OCI-LY1 (cell line): ENCODE results near the gene ZNF304.

Experiments
- H2AFZ ChIP-seq: fragments of 200-600 bp; sonication (generic), shearing (Covaris generic); 2 replicates; pipeline ENCODE4 v1.6.0; 2014; ENCODE audit warnings: antibody characterized with exemption, mild to moderate bottlenecking, low read length
- H3F3A ChIP-seq: fragments of 200-600 bp; sonication (generic), shearing (Covaris generic); 2 replicates; pipeline ENCODE4 v1.6.0; 2014; ENCODE audit warnings: mild to moderate bottlenecking, antibody characterized with exemption, low read length, moderate library complexity; ENCODE audit not compliant: insufficient read depth
- H3K27ac ChIP-seq: fragments of 200-600 bp; sonication (generic); 2 replicates; pipeline ENCODE4 v1.5.1; 2014; ENCODE audit warnings: low read length, mixed run types, mild to moderate bottlenecking, low read depth; ENCODE audit not compliant: poor library complexity, severe bottlenecking
- H3K27me3 ChIP-seq: fragments of 200-600 bp; sonication (generic); 2 replicates; pipeline ENCODE4 v1.6.0; 2014; ENCODE audit warnings: antibody characterized with exemption, mild to moderate bottlenecking, low read length, moderate library complexity; ENCODE audit not compliant: insufficient read depth
- H3K36me3 ChIP-seq: fragments of 200-600 bp; sonication (generic); 2 replicates; pipeline ENCODE4 v1.6.1; 2014; ENCODE audit warnings: mild to moderate bottlenecking, antibody characterized with exemption, low read length, moderate library complexity, mixed read lengths; ENCODE audit not compliant: insufficient read depth
- H3K4me1 ChIP-seq: fragments of 200-600 bp; sonication (generic); 2 replicates; pipeline ENCODE4 v1.5.1; 2014; ENCODE audit warnings: mild to moderate bottlenecking, low read length, moderate library complexity; ENCODE audit not compliant: insufficient read depth, severe bottlenecking
- H3K4me2 ChIP-seq: fragments of 200-600 bp; sonication (generic), shearing (Covaris generic); 2 replicates; pipeline ENCODE4 v1.6.1; 2014; ENCODE audit warnings: low read length
- H3K4me3 ChIP-seq: fragments of 200-600 bp; sonication (generic); 2 replicates; pipeline ENCODE4 v1.5.1; 2014; ENCODE audit warnings: low read length, low read depth, mild to moderate bottlenecking, mixed read lengths; ENCODE audit not compliant: poor library complexity, severe bottlenecking
- H3K79me2 ChIP-seq: fragments of 200-600 bp; shearing (Covaris generic); 2 replicates; pipeline ENCODE4 v1.6.1; 2016; ENCODE audit warnings: mixed run types, low read length, mixed read lengths; ENCODE audit not compliant: insufficient read depth
- H3K9ac ChIP-seq: fragments of 200-600 bp; sonication (generic), shearing (Covaris generic); 2 replicates; pipeline ENCODE4 v1.6.1; 2014; ENCODE audit warnings: mild to moderate bottlenecking, low read length, mixed read lengths
- H3K9me2 ChIP-seq: fragments of 200-600 bp; sonication (generic), shearing (Covaris generic); 2 replicates; pipeline ENCODE4 v1.6.1; 2014; ENCODE audit warnings: low read depth, mild to moderate bottlenecking, low read length, mixed read lengths
- H3K9me3 ChIP-seq: fragments of 200-600 bp; shearing (Covaris generic); 2 replicates; pipeline ENCODE4 v1.6.1; 2014; ENCODE audit warnings: low read length, mixed read lengths
- H4K20me1 ChIP-seq: fragments of 200-600 bp; sonication (generic), shearing (Covaris generic); 2 replicates; pipeline ENCODE4 v1.6.0; 2016; ENCODE audit warnings: mild to moderate bottlenecking, low read length; ENCODE audit not compliant: insufficient read depth
- CTCF ChIP-seq: fragments of 200-600 bp; sonication (generic), shearing (Covaris generic); IDR thresholded peaks from 2 replicates; pipeline ENCODE4 v1.5.1; 2017; ENCODE audit warnings: mild to moderate bottlenecking, antibody characterized with exemption, low read length, moderate library complexity, mixed read lengths
- EZH2 ChIP-seq: fragments of 200-600 bp; sonication (generic), shearing (Covaris generic); IDR thresholded peaks from 2 replicates; pipeline ENCODE4 v1.8.0; 2017; ENCODE audit warnings: borderline replicate concordance, mixed run types, mild to moderate bottlenecking, antibody characterized with exemption, low read length, moderate library complexity, mixed read lengths

The ZNF304 gene

GRCh38 chr19:57355916-57356315, 4.8 kb downstream of the ZNF304 start:
- Histone ChIP-seq H3K9me2 (no peaks in the 10 kb centered on the region), H3K4me2 (no peak overlapping the region), H3K9me3 (peaks cover 3% of the 10 kb centered on the region; the same call in 1 of the 2 replicates), H3K27me3 (no peaks in the 10 kb centered on the region), H3K9ac (no peak overlapping the region), H3K4me3 (no peak overlapping the region), H3F3A (no peaks in the 10 kb centered on the region), H4K20me1 (no peaks in the 10 kb centered on the region), H3K36me3 (peaks cover 41% of the 10 kb centered on the region), H3K4me1 (peaks cover 9% of the 10 kb centered on the region), H2AFZ (no peak overlapping the region), H3K27ac (no peak overlapping the region), H3K79me2 (no peaks in the 10 kb centered on the region)
- TF ChIP-seq CTCF (no peak), EZH2 (no peak)

- no peak overlapping the region for H3K4me2 ChIP-seq
- H3K9me3 ChIP-seq: peaks cover 5% of the 10 kb centered on the region; the same call in 1 of the 2 replicates
- TF ChIP-seq CTCF (no peak), EZH2 (no peak)
- H3K9me2 ChIP-seq: no peaks in the 10 kb centered on the region
- no peak overlapping the region for H2AFZ ChIP-seq
- peaks cover 41% of the 10 kb centered on the region for H3K36me3 ChIP-seq
- no peaks in the 10 kb centered on the region for H3K27me3 ChIP-seq
- H3K79me2 ChIP-seq: no peaks in the 10 kb centered on the region
- no peaks in the 10 kb centered on the region for H3F3A ChIP-seq
- no peak overlapping the region for H3K4me3 ChIP-seq
- no peaks in the 10 kb centered on the region for H4K20me1 ChIP-seq
- H3K27ac ChIP-seq: no peak overlapping the region
- peaks cover under 1% of the 10 kb centered on the region for H3K4me1 ChIP-seq
- H3K9ac ChIP-seq: no peak overlapping the region
Observed at GRCh38 chr19:57357406-57357805, 6.3 kb downstream of the ZNF304 start.

GRCh38 chr19:57359300-57359699, 8.2 kb downstream of the ZNF304 start:
- Histone ChIP-seq H3K36me3 (peaks cover 37% of the 10 kb centered on the region), H3K9me3 (peaks cover 5% of the 10 kb centered on the region; the same call in 1 of the 2 replicates), H3K4me3 (no peak overlapping the region), H4K20me1 (no peaks in the 10 kb centered on the region), H3K9me2 (no peaks in the 10 kb centered on the region), H3K4me2 (no peak overlapping the region), H3K9ac (no peak overlapping the region), H3K79me2 (0 out of 2 replicates have a peak, but pooled peaks cover 5% of the 10 kb centered on the region), H3F3A (no peaks in the 10 kb centered on the region), H3K27ac (no peak overlapping the region), H3K27me3 (no peaks in the 10 kb centered on the region), H3K4me1 (peaks cover 10% of the 10 kb centered on the region), H2AFZ (no peak overlapping the region)
- TF ChIP-seq CTCF (no peak), EZH2 (no peak)
